A673 (cell line): Measurements from ENCODE around the gene RNF26. TPM values are rescaled to one million over a fixed set of nuclear protein-coding genes. Genes with fewer than 3 reads are reported as not detected.

ENCODE experiments used
- BruUV-seq: library from RNA; stranded (reverse); fragments of 400-500 nt; replicated peaks from 2 replicates; lab custom pipeline; 2021; lab: Mats Ljungman, UMichigan
- CTCF ChIA-PET: fragments of 300-600 bp; sonication (Branson Sonifier 250); formaldehyde crosslinking; loops from one replicate; lab custom pipeline; 2022; ENCODE audit warnings: antibody characterized with exemption; lab: Charles Lee
- POLR2A ChIA-PET: fragments of 300-600 bp; sonication (Branson Sonifier 250); formaldehyde crosslinking; loops from one replicate; lab custom pipeline; 2022; ENCODE audit warnings: antibody characterized with exemption; ENCODE audit not compliant: low non-redundant PET; lab: Charles Lee
- DNase-seq: peaks from one replicate; pipeline ENCODE4 v3.0.0-alpha.2; 2015; ENCODE audit warnings: low spot score
- H3K27ac ChIP-seq: fragments of 200-600 bp; sonication (generic); 2 replicates; pipeline ENCODE4 v1.5.1; 2016; ENCODE audit warnings: mixed run types, low read depth, mild to moderate bottlenecking, mixed read lengths, antibody characterized with exemption, low read length; ENCODE audit not compliant: poor library complexity, severe bottlenecking
- H3K27me3 ChIP-seq: fragments of 200-600 bp; sonication (generic); replicated peaks from 2 replicates; pipeline ENCODE4 v1.6.1; 2017; ENCODE audit warnings: mixed run types, low read depth, mild to moderate bottlenecking, mixed read lengths, antibody characterized with exemption, low read length; ENCODE audit not compliant: insufficient read depth, poor library complexity
- H3K36me3 ChIP-seq: fragments of 200-600 bp; sonication (generic); 2 replicates; pipeline ENCODE4 v1.6.1; 2016; ENCODE audit warnings: mixed run types, mild to moderate bottlenecking, mixed read lengths, antibody characterized with exemption, low read length; ENCODE audit not compliant: insufficient read depth, poor library complexity, severe bottlenecking
- H3K4me1 ChIP-seq: fragments of 200-600 bp; sonication (generic); 2 replicates; pipeline ENCODE4 v1.6.1; 2017; ENCODE audit warnings: mixed run types, mild to moderate bottlenecking, mixed read lengths, antibody characterized with exemption, low read length; ENCODE audit not compliant: insufficient read depth, poor library complexity, severe bottlenecking
- H3K4me3 ChIP-seq: fragments of 200-600 bp; sonication (generic); 2 replicates; pipeline ENCODE4 v1.5.1; 2016; ENCODE audit warnings: low read depth, mixed run types, mild to moderate bottlenecking, mixed read lengths, low read length; ENCODE audit not compliant: poor library complexity, severe bottlenecking
- H3K9me3 ChIP-seq: fragments of 200-600 bp; sonication (generic); 2 replicates; pipeline ENCODE4 v1.6.1; 2016; ENCODE audit warnings: mixed run types, low read depth, mild to moderate bottlenecking, mixed read lengths, antibody characterized with exemption, low read length; ENCODE audit not compliant: poor library complexity, severe bottlenecking
- CTCF ChIP-seq: fragments of 300-800, 200-600 bp; sonication (generic); conservative IDR thresholded peaks from 2 replicates; pipeline ENCODE4 v1.5.1; 2017; ENCODE audit warnings: low read depth, mild to moderate bottlenecking, antibody characterized with exemption, low read length, moderate library complexity, mixed read lengths
- EZH2 ChIP-seq: fragments of 200-600 bp; sonication (generic); IDR thresholded peaks from 2 replicates; pipeline ENCODE4 v1.6.1; 2017; ENCODE audit warnings: borderline replicate concordance, low read depth, mild to moderate bottlenecking, mixed read lengths, antibody characterized with exemption, low read length; ENCODE audit not compliant: poor library complexity, severe bottlenecking
- intact Hi-C: fragments of 100-400 bp; cut with micrococcal nuclease; formaldehyde crosslinking; loops from one replicate; pipeline ENCODE4 v1.10.0; 2022; ENCODE audit not compliant: unreplicated experiment
- total RNA-seq: library from RNA; stranded (reverse); gene quantifications from 2 replicates; pipeline ENCODE4 v1.2.3, GENCODE V29; 2021

RNF26 gene
- total RNA-seq, 1 experiment from 2014 or later: 81.3 TPM

GRCh38 chr11:119377961-119378667 lies 43.8 kb downstream of the RNF26 start:
- Histone ChIP-seq H3K27me3 (no peaks in the 10 kb centered on the region), H3K36me3 (no peaks in the 10 kb centered on the region), H3K27ac (no peak overlapping the region), H3K4me3 (no peak overlapping the region), H3K4me1 (peaks cover 6% of the 10 kb centered on the region), H3K9me3 (no peaks in the 10 kb centered on the region)
- TF ChIP-seq EZH2 (no peak), CTCF (no peak)
- ChIA-PET CTCF (interaction anchor here (0.5 to 1.8 kb wide), 2 partner anchors 60 to 97 kb away, joined by 4 to 5 read pairs; no protein-coding TSS in a partner anchor), POLR2A (no interaction called here)
- DNase-seq: no peak
- no TSS peak for BruUV-seq
- intact Hi-C loops: no loop called here

DNA sequence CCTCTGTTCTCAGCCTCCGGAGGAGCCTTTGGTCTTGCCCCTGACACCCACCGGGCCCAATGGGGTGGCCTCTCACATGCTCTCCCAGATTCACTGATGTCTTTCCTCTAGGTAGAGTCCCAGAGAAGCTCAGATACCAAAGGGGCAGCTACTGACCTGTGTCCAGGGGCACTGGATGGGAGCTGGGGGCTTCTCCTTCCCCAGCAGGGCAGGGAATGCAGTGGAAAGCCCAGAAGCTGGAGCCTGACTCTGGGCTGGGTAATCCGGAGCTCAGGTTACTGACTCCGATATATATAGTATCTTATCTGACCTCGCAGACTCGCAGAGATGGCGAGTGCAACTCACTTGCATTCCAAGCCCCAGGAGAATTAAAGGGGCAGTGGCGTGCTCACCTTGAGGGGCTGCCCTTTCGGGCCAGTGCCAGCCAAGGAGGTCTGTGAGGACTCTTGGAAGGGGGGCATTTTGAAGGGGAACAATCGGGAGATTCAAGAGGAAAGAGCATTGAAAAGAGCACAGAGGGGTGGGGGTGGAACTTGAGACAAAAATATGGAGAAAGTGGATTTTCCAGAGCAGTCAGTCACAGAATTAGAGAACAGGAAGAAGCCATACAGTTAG lies 44.6 kb downstream of the RNF26 start:
- POLR2A ChIA-PET: no interaction called here
- peaks cover 6% of the 10 kb centered on the region for H3K4me1 ChIP-seq
- BruUV-seq: no TSS peak

More for the DNA sequence above, 44.6 kb downstream of the RNF26 start:
- intact Hi-C loops: no loop called here
- TF ChIP-seq EZH2: no peak
- TF ChIP-seq CTCF: no peak
- Histone ChIP-seq H3K4me3 (no peak overlapping the region), H3K27ac (no peak overlapping the region), H3K9me3 (no peaks in the 10 kb centered on the region), H3K27me3 (no peaks in the 10 kb centered on the region), H3K36me3 (no peaks in the 10 kb centered on the region)
- CTCF ChIA-PET: interaction anchor here (0.6 to 1.8 kb wide), 2 partner anchors 96 to 257 kb away, joined by 4 to 5 read pairs; partner anchors contain the start of gene HINFP
- no peak for DNase-seq
